Stimulated activated CD8-positive, alpha-beta memory T cell treated with anti-CD3 and anti-CD28 coated beads, Interleukin-7, amount 100 ng/mL, for 4 hours (primary cell): Measurements from ENCODE around the gene CD93.
A peak's percentile ranks its signal among the peaks of the same experiment; 100 is the strongest.

ENCODE experiments used
- DNase-seq, 2 donors: peaks; one replicate each; pipeline ENCODE4 v3.0.0-alpha.2; 2020; ENCODE audit warnings: low read depth in 2 of 2

The CD93 gene

GRCh38 chr20:23086056-23086566 lies at the start of gene CD93:
CD93 (minus strand) TSS chr20:23086324; CDS start chr20:23086192, 132 bp downstream.
- peak in 1 of 2 donors; percentile 10 for DNase-seq

DNA sequence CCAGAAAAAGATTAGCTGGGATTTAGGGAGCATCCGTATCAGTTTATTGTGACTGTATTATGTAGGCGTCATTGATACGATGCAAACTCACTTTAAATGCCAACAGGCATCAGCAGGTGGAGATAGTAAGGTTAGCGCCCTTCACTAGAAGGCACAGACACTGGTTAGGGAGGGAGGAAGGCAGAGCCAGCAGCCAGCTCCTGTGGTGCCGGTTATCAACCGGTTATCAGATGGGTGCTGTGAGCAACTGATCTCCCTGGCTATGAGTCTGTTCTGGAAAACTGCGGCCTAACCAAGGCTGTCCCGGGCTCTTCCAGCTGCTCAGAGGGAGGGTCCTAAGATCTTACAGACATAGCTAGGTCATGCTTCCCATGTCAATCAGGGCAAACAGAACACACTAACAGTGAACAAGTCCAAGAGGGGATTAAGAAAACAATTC lies 47.5 kb upstream of the CD93 start:
- DNase-seq = no peak

DNA sequence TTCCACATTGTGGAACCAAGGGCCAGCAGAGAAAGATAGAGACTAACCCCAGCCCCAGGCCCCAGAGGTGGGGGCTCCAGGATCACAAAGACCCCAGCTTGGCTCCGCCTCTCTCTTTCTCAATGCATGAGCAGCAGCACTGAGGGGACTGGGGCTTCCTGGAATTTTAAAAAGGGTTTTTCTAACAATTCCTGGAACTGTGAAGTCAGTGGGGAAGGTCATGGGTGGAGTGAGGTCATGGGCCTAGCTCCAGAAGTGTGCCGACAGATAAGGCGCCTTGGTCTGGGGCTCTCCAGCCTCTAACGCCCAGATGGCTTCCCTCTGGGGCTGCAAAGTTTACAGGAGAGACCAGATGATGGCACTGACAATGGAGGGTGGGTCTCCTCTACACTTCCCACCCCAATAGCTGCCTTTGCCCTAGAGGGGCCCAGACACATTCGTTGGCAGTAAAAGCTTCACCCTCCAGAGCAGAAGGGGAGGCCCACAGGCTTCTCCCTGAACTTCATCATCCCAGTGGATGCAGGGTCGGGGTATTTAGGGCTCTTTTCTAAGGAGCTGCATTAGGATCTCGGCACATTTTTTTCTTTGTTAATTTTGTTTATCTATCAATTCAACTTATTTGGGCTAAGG lies 46.9 kb upstream of the CD93 start:
- DNase-seq = no peak

DNA sequence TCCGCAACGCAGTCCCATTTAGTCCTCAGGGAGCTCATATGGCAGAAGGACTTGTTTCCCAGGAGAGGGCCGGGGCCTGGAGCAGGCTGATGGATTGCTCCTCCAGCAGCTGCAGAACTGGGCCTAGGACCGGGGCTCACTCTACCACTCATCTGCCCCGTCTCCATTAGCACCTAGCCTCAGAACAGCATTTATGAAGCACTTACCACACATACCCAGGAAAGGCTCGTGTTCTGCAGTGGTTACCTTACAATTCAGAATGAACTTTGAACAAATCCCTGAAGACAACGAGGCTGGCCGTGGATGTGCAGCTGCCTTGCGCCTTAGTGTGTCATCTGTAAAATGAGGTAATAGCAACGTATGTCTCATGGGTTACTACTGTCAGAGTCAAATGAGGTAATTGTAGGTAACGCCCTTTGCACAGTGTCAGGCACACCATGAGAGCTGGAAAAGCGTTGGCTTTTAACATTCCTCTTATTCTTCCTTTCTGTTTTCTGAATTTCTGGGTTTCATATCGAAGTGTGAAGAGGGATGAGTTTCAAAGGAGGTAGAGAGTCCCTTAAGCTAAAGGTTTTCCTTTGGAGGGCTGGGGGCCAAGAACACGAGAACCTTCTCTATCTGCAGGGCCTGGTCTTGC lies 46.3 kb upstream of the CD93 start:
- DNase-seq = no peak

DNA sequence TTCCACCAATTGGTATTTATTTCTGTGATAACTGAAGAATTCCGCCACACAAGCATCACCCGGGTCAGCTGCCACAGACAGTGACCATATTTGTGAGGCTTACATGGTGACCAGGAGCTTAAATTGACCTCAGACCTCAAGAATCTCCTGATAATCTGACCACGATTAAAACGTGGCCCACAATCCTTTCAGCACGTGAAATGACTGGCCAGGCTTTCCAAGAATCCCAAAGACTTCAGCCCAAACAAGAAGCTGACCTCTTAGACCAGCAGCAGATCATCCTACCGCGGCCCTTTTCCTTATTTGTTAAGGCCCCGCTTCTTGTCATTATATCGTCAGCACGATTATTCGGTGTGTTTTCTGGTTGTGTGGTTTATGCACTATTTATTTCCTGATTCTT lies 45.6 kb upstream of the CD93 start:
- DNase-seq = no peak

DNA sequence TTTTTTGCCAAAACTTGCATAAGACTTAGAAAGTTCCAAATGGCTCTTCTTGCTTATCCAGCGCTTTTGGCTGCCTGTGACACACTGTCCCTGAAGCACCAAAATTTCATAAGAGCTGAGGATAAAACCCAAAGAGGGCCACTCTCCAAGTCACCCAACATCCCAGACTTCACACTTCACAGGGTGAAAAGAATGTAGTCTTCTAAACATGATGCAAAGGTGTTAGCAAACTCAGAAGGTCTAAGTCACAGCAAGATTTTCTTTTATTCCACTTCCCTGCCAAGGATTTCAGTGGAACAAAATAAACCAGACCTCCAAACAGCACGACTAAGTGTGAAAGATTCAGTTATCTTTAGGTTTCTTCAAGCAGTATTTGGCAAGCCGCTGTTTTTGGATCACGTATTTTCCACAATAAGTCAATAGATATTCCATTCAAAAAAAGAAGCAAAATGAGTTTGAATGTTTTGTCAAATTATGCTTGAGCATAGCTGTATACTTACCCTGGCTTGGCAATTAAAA lies 44.6 kb upstream of the CD93 start:
- no peak for DNase-seq

DNA sequence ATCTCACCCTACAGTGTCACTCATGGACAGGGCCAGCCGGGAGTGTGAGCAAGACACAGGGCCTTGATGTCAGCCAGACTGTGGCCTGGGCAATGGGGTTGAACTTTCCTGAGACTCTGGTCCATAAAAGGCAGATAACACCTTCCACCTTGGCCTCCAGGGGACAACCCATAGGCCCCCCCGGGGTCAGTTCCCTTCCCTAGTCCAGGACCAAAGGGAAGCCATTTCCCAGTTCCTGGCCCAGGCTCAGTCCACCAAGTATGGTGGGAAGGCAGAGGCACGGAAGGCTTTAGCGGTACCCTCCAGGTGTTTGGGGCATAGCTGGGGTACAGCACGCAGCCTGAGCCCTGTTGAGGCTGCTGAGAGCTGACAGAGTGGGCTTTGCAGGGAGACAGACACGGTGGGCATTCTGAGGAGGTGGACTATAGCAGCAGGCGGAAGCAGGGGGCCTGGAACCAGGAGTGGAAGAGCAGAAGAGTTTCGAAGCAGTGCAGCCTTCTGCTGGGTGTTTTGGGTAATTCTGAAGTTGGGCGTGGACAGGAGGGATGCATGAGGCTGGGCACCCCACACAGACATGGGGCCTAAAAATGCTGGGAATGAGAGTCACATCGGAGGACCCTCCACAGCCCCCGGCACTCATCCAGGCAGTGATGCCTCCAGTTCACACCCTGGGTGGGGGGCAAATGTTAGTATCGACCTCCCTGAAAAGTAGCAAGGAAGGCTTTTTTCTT lies 43.9 kb upstream of the CD93 start:
- DNase-seq = no peak

- DNase-seq = no peak
Measured at GRCh38 chr20:23129266-23129665, 43.1 kb upstream of the CD93 start.

DNA sequence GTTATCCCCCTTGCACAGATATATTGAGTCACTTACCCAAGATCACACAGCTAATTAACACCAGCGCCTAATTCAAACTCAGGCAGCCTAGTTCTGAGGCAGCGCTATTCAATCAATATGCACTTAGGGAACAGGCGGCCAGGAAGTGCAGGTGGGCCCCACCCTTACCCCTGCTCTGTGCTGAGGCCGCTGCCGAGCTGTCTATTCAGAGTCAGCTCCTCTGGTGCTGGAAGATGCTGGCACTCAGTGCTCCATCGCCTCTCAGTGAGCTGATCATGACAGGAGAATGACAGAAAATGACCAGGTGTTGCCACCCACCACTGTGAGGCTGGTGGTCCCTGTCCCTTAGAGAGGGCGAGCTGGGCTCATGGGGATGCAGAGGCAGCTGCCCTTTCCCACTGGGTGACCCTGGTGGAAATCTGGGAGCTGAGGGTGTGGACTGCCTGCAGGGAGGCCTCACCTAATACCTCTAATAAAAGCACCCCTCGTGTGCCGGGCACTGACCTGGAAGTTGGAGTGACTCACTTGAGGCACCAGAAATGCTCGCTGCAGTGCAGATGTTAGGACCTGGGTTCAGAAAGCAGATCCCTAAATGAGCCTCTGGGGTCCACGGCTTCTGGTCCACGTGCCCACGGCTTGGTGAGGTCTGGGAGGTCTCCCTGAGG lies 42.5 kb upstream of the CD93 start:
- DNase-seq = no peak

- no peak for DNase-seq
Measured at GRCh38 chr20:23127506-23128279, 41.6 kb upstream of the CD93 start.

GRCh38 chr20:23126281-23127061 lies 40.3 kb upstream of the CD93 start:
- no peak for DNase-seq

DNA sequence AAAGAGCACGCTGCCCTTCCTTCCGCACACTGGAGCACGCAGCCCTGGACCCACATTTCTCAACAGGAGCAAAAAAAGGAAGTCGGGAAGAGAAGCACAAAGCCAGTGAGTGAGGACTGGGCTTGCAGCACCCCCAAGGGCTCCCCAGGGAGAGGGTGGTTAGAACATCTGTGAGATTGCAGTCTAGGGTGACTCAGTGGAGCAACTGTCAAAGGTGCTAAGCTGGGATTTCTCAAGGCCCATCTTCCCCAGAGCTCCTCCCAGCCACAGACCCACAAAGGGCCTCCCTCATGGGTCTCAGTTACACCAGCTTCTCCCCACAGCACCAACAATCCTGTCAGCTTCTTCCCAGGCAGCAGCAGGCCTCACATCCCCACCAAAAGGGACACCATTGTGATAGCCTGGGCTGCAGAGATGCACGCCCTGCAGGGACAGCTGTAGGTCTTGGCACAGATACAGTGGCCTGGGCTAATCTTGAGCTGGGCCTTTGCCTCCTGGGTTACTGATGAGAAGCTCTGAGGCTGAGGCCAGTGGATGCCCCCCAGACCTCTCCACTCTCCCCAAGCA lies 39.6 kb upstream of the CD93 start:
- no peak for DNase-seq

- DNase-seq = no peak
Measured at GRCh38 chr20:23125159-23125558, 39.0 kb upstream of the CD93 start.

DNA sequence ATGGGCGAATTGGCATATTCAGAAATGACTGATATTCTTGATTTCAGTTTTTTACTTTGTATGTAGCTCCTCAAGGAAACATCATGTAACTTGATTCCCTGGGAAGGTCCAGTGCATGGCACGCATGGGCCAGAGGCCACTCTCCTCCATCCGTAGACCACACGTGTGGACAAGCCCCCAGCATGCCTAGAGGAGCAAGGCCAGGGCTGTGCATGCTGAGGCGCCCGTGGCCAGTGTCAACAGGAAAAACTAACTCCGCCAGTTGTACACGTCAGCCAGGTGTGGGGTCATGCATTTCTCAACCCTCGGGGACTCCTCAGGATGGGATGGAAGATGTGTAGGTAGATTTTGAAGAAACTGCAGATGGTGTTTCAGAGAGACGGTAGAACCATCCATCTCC lies 37.8 kb upstream of the CD93 start:
- no peak for DNase-seq

DNA sequence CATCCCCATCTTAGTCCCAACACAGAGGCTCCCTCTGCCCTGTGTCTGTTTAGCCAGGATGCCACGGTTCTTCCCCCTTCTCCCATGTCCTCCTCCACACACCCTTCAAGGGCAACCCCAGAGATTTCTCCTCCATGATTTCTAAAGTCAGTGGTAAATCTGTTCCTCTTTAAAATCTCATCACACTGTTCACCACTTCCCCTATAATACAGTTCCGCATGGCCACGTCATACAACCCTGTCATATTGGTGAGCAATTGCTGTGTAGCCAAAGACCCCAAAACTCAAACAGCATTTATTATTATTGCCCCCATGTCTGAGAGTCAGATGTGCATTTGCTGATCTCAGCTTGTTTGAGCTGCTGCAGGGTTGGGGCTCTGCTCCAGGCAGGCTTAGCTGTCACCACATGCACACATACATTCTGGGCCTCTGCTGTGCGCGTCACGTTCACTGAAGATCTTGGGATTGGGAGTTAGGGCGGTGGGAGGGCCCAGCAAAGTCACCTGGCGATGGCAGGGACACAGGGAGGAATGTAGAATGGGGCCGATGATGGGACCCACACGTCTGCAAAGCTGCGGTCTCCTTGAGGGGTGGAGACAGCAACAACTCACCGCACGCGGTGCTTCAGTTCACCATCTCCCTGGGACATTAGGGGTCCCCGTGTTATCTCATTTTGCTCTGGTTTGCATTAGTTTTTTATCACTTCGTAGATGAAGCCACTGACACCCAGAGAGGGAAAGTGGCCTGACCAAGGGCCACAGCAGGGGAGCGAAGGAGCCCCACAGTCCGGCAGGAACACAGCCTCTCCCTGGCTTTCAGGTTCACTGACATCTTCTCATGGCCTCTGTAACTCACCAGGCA lies 36.9 kb upstream of the CD93 start:
- no peak for DNase-seq

- no peak for DNase-seq
Measured at GRCh38 chr20:23122321-23122720, 36.2 kb upstream of the CD93 start.

- DNase-seq = no peak
Measured at GRCh38 chr20:23121751-23122320, 35.7 kb upstream of the CD93 start.

- DNase-seq = no peak
Measured at GRCh38 chr20:23120936-23121750, 35.0 kb upstream of the CD93 start.
